Midbrain (tissue), 1 donor: ENCODE measurements around the gene IFI27L1.

Experiments used
- DNase-seq: peaks from one replicate; lab custom pipeline; 2025; lab: John Stamatoyannopoulos, UW

IFI27L1 gene, protein sequence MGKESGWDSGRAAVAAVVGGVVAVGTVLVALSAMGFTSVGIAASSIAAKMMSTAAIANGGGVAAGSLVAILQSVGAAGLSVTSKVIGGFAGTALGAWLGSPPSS

GRCh38 chr14:94080621-94081385 lies at the start of gene IFI27L1, which contains the start of gene DDX24:
Gene IFI27L1 (plus strand): TSS chr14:94081310. CDS start chr14:94096938, 15,628 bp downstream.
Gene DDX24 (minus strand): TSS chr14:94081202. CDS start chr14:94079742, 1,460 bp downstream.
- DNase-seq: peak; percentile 94

- DNase-seq: no peak
These were observed 49.2 kb upstream of the IFI27L1 start for GRCh38 chr14:94031883-94032279.

DNA sequence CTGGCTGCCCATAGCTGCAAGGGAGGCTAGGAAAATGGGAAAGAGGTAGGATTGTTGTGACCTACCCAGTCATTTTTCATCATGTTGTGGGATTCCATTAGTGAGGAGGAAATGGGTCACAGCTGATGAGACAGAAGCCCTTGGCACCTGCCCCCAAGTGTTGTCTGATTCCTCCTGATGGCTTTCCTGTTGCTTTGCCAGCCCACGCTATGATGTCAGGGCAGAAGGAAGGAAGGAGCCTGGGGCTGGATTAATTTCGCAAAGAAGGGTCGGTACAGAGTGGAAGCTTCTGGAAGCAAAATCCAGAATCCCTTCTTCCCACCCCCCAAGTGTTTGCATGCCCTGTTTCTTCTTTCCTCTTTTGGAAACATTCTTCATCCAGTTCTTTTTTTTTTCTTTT lies 46.2 kb upstream of the IFI27L1 start:
- no peak for DNase-seq

GRCh38 chr14:94036313-94037167 lies 44.6 kb upstream of the IFI27L1 start:
- peak; percentile 62 for DNase-seq

DNA sequence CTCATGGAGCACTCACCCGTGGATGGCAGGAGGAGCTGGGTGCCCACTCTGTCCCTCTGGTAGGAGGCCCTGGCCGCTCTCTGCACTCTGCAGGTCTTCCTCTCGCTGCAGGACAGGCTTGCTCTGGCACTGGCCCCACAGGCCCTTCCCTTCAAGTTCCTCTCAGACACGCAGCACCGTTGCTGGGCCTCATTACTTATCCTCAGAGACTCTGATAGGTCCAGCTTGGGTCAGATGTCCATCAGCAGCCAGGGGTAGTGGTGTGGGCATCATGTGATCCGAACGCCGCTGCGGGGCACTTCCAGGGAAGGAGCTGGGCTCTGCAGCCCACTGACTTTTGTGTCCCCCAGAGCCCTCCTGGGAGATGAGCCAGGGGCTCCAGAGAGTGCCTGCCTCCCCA lies 43.2 kb upstream of the IFI27L1 start:
- no peak for DNase-seq

DNA sequence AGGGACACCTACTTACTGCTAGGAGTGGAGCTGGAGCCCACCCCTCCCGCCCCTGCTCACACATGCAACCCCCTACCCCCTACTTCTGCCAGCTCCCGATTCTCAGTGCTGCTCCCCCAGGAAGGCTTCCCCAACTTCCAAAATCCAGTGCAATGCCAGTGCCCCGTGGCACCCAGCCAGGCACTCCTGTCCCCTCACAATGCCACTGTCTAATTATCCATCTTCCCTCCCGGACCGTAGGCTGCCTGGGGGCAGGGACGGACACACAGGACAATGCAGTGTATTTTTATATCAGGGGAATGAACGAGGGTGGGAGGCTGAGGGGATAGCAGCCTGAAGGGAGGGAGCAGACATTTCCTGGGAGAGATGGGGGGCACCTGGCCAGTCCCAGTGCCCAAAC lies 42.6 kb upstream of the IFI27L1 start:
- DNase-seq: no peak

- DNase-seq: no peak
These were observed 42.0 kb upstream of the IFI27L1 start for GRCh38 chr14:94038921-94039629.

DNA sequence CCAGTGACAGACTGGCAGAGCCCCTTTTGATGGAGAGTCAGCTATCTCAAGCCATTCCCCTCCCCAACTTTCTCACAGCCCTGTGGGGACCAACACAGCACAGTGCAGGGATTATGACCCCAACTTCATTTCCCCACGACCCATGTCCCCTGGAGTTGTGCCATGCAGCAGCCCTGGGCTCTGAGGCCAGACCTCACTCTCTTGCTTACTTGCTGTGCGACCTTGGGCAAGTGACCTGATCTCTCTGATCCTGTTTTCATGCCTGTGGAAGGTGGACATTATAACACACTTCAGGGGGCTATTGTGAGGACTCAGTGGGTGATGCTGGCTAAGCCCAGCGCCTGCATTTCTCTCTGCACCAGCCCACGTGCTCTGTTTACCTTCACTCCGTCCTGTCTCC lies 40.9 kb upstream of the IFI27L1 start:
- DNase-seq: no peak

- no peak for DNase-seq
These were observed 40.3 kb upstream of the IFI27L1 start for GRCh38 chr14:94040796-94041195.

DNA sequence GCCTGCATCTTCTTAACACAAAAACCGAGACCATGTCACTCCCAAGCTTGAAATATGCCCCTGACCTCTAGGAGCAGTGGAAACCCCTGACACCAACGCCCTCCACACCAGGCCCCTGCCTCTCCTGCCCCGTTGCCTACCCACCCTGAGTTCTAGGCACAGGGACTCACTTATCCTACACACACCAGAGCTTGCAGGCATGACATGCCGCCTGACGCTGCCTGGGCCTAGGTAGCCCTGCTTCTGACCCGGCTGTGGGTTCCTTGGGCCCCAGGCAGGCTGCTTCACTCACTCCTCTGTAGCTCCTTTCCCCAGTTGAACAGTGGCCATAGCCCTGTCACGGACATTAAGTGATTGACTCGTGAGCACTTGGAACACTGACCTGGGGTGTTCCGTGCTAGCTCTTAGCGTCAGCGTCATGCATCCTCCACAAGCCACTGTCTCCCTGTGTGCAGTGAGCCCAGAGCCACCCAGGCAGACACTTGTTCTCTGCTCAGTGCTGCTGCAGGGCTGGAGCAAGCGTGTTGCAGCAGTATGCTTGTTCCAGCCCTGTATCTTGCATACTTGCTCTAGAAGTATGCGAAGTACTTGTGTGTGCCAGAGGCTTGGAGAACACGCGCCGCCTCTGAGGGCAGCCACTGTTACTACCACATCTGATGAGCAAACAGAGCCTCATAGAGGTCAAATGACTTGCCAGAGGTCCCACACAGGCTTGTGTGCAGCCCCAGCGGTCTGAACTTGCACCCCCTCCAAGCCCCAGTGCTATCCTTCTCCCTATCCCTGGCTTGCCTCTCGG lies 39.4 kb upstream of the IFI27L1 start:
- DNase-seq: no peak

DNA sequence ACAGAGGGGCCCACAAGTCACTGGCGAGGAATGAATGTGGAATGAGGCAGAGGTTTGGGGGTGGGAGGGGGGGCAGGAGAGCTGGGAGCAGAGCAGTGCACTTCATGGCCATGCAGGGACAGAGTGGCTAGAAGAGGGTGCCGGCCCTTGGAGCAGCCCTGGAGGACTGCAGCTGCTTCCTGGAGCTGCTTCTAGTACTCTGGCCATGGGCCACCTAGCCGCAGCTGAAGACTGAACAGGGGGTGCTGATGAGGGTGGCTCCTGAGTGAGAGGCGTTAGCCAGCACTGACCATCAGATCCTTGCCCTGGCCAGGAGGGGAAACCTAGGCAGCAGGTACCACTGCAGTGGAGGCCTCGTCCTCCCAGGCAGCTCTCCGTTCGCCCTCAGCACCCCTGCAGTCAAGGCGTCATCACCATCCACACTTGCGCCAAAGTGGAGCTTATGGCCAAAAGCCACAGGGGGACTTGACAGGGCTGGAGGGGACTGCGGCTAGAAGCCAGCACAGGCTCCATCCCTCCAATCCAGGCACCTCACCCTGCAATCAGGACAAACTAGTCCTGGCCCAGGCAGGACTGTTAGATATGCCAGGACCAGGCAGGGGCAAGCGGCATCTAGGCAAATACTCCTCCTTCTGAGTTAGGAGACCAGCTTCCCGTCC lies 38.5 kb upstream of the IFI27L1 start:
- DNase-seq: no peak

- no peak for DNase-seq
These were observed 37.9 kb upstream of the IFI27L1 start for GRCh38 chr14:94043111-94043755.

GRCh38 chr14:94043756-94044475 lies 37.2 kb upstream of the IFI27L1 start:
- DNase-seq: no peak

DNA sequence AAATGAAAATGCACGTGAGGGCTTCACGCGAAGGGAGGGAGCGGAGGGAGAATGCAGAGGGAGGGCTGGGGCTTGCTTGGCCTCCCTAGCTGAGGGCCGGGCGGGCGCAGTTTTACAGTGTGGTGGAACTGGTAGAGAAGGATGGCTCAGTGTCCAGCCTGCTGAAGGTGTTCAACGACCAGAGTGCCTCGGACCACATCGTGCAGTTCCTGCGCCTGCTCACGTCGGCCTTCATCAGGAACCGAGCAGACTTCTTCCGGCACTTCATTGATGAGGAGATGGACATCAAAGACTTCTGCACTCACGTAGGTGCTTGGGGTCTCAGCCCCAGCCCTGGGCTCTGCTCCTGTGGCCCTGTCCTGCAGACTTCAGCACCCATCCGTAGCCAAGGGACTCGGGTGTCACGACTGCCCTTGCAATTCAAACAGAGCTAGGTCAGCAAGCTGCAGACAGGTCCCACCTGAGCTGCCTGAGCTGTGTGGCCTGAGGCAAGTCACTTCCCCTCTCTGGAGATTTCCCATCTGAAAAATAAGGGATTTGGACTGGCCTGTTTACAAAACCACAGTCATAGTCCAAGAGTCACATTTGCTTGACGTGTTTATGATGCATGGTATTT lies 36.5 kb upstream of the IFI27L1 start:
- DNase-seq: no peak

GRCh38 chr14:94045101-94045500 lies 36.0 kb upstream of the IFI27L1 start:
- DNase-seq: no peak

DNA sequence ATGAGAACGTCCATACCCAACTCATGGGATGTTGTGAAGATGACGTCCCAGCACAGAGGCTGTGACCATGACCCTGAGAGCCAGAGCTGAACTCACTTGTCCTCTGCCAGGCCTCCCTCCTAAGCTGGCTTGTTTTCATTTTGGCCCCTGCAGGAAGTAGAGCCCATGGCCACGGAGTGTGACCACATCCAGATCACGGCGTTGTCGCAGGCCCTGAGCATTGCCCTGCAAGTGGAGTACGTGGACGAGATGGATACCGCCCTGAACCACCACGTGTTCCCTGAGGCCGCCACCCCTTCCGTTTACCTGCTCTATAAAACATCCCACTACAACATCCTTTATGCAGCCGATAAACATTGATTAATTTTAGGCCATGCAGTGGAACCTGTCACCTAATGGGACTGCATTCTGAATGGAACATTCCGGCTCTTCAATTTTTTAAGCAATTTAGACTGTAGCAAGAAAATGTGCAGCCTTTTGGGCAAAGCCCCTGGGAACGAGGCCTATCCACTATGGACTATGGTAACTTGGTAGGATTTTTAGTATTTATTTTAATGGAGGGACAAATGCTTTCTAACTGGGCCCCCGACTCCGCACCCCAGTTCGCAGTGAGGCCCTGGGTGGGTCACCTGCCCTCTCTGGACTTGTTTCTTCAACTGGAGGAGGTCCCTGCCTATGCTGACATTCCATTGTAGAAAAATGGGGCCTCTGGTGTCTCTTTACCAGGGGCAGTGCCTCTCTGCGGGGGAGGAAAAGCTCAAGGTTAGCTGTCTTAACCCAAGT lies 35.4 kb upstream of the IFI27L1 start:
- no peak for DNase-seq

GRCh38 chr14:94046696-94047250 lies 34.3 kb upstream of the IFI27L1 start:
- no peak for DNase-seq

DNA sequence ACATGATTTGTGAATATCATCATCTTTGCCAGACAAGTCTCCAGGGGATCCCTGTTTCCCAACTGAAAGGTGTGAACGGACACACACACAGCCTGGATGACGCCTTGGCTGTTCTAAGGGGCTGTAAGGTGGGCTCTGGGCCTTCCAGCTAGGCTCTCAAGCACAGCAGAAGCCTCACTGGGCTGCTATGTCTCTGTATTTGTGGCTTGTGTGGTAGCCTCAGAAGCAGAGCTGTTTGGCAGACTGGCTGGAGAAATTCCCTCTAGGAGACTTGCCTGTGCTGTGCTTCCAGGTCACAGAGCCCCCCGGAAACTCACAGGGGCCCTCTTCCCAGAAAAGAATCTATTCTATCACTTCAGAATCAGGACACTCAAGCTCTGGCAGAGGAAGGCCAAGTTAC lies 33.5 kb upstream of the IFI27L1 start:
- no peak for DNase-seq
